ENCODE measurements around the gene ADAM15. TPM values are rescaled to one million over a fixed set of nuclear protein-coding genes. Genes with fewer than 3 reads are reported as not detected.

The ADAM15 gene
- polyA plus RNA-seq, 3 donors = 44.5 to 202 (median 74.3) TPM

DNA sequence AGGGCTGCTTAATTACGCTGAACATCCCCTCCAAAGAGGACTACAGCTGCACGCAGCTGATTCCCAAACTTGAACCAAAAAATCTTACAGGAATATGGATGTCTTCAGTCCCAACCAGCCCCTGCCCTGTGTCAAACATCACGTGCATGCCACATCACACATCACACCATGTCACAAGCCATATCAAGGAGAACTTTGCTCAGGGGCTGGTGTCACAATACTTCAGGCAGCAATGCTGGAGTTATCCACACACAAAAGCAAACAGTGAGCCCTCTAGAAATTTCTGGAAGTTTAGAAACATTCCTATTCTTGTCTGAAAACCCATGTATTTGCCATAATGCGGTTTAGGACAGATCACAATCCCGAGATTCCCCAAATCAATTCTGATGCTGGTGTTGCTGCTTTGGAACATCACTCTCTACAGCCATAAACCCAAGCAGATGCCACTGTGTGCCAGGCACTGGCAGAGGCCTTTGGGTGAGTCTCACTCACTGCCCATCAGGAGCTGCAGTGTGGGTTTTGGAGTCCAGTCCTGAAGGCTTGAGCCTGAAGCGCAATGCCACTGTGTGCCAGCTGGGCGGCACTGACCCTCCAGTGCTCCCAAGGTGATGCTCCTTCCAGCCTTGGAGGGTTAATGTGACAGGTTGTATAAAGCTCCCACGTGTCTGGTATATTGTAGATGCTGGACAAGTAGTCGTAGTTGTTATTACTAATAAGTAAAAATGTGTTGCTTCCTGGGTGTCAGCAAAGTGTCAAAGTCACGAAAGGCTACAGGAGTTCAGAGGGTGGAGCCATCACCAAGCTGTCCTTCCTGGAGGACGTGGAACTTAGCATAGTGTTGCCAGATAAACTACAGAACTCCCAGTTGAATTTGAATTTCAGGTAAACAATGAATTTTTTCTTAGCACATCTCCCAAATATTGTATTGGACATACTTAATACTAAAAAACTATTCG is 56.5 kb downstream of the ADAM15 start:
- TF ChIP-seq, protein P1, sequence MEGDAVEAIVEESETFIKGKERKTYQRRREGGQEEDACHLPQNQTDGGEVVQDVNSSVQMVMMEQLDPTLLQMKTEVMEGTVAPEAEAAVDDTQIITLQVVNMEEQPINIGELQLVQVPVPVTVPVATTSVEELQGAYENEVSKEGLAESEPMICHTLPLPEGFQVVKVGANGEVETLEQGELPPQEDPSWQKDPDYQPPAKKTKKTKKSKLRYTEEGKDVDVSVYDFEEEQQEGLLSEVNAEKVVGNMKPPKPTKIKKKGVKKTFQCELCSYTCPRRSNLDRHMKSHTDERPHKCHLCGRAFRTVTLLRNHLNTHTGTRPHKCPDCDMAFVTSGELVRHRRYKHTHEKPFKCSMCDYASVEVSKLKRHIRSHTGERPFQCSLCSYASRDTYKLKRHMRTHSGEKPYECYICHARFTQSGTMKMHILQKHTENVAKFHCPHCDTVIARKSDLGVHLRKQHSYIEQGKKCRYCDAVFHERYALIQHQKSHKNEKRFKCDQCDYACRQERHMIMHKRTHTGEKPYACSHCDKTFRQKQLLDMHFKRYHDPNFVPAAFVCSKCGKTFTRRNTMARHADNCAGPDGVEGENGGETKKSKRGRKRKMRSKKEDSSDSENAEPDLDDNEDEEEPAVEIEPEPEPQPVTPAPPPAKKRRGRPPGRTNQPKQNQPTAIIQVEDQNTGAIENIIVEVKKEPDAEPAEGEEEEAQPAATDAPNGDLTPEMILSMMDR (IDR thresholded peaks at IDR 0.05) = no peak
- Mint-ChIP-seq H3K4me3 (no peak overlapping the region), H3K27ac (peak overlapping the region in 1 of 7 donors; percentile 33), H3K4me1 (peaks cover 24% of the 10 kb centered on the region), H3K36me3 (no peaks in the 10 kb centered on the region), H3K9me3 (no peaks in the 10 kb centered on the region), H3K27me3 (ENCODE audit: low read depth in 3 of 3) (peaks cover 0 to 5% (median 5%) of the 10 kb centered on the region in 3 donors)
- Histone ChIP-seq H3K27ac (ENCODE audit: low read depth in 1 of 2, low read length in 2 of 2) (no peak overlapping the region), H3K9me3 (replicated peaks in 1 of 2; ENCODE audit: control insufficient read depth in 1 of 2, insufficient read depth in 1 of 2, low read length in 2 of 2) (no peaks in the 10 kb centered on the region), H3K36me3 (replicated peaks in 1 of 2; ENCODE audit: control insufficient read depth in 1 of 2, insufficient read depth in 2 of 2, low read length in 2 of 2) (no peaks in the 10 kb centered on the region), H3K4me1 (ENCODE audit: control insufficient read depth in 1 of 2, insufficient read depth in 2 of 2, low read length in 2 of 2) (peaks cover 12% of the 10 kb centered on the region in 2 donors), H3K4me2 (replicated peaks; ENCODE audit: extremely low read depth, low read length, poor library complexity, severe bottlenecking) (no peak overlapping the region), H3K4me3 (replicated peaks in 1 of 3; ENCODE audit: low read depth in 2 of 3, low read length in 3 of 3) (no peak overlapping the region), H4K20me1 (ENCODE audit: insufficient read depth, low read length) (no peaks in the 10 kb centered on the region), H3K79me2 (ENCODE audit: insufficient read depth, low read length) (no peaks in the 10 kb centered on the region), H3K9ac (ENCODE audit: insufficient read depth, low read length, poor library complexity, severe bottlenecking) (no peak overlapping the region), H2AFZ (ENCODE audit: insufficient read depth, low read depth, low read length, poor library complexity, severe bottlenecking) (no peak overlapping the region), H3K27me3 (ENCODE audit: control insufficient read depth in 2 of 2, insufficient read depth in 2 of 2, low read length in 2 of 2) (no peaks in the 10 kb centered on the region)
- DNase-seq = no peak
- WGBS (ENCODE audit: insufficient coverage) = 92% methylated on average over 8 of the region's 12 CpGs
- intact Hi-C loops (cut with micrococcal nuclease) = no loop called here

DNA sequence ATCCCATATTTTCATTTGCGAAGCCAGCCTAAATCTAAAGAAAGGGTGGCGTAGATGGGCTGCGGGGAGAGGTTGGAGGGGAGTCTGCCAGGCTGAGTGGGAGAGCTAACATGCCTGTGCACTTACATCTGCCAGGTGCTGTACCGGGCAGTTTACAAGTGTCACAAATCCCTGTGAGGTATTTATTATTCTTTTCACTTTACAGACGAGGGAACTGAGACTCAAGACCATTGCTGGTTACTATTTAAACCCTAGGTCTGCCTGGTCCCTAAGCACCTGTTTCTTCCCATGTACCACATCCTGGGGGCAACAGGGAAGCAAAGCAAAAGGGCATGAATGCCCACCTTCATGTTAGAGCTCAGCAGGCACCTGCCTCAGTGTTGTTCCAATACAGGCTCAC is 57.2 kb downstream of the ADAM15 start:
- H3K4me2 ChIP-seq (replicated peaks; ENCODE audit: extremely low read depth, low read length, poor library complexity, severe bottlenecking) = no peak overlapping the region
- no peaks in the 10 kb centered on the region for H4K20me1 ChIP-seq (ENCODE audit: insufficient read depth, low read length)
- no peaks in the 10 kb centered on the region for H3K36me3 Mint-ChIP-seq
- DNase-seq = no peak
- peaks cover 0 to 8% (median 5%) of the 10 kb centered on the region in 3 donors for H3K27me3 Mint-ChIP-seq (ENCODE audit: low read depth in 3 of 3)
- H3K4me3 Mint-ChIP-seq = no peak overlapping the region
- H3K27ac ChIP-seq (ENCODE audit: low read depth in 1 of 2, low read length in 2 of 2) = no peak overlapping the region
- no peak overlapping the region for H3K9ac ChIP-seq (ENCODE audit: insufficient read depth, low read length, poor library complexity, severe bottlenecking)
- H3K4me1 Mint-ChIP-seq = peaks cover 17% of the 10 kb centered on the region
- intact Hi-C loops (cut with micrococcal nuclease) = no loop called here
- 95% methylated on average over 4 of the region's 5 CpGs for WGBS (ENCODE audit: insufficient coverage)
- peak overlapping the region in 1 of 7 donors; percentile 33 for H3K27ac Mint-ChIP-seq
- H2AFZ ChIP-seq (ENCODE audit: insufficient read depth, low read depth, low read length, poor library complexity, severe bottlenecking) = no peak overlapping the region
- H3K9me3 Mint-ChIP-seq = no peaks in the 10 kb centered on the region
- no peaks in the 10 kb centered on the region for H3K79me2 ChIP-seq (ENCODE audit: insufficient read depth, low read length)
- H3K9me3 ChIP-seq (replicated peaks in 1 of 2; ENCODE audit: control insufficient read depth in 1 of 2, insufficient read depth in 1 of 2, low read length in 2 of 2) = no peaks in the 10 kb centered on the region
- no peaks in the 10 kb centered on the region for H3K36me3 ChIP-seq (replicated peaks in 1 of 2; ENCODE audit: control insufficient read depth in 1 of 2, insufficient read depth in 2 of 2, low read length in 2 of 2)
- TF ChIP-seq, protein P1 (IDR thresholded peaks at IDR 0.05) = no peak
- H3K4me1 ChIP-seq (ENCODE audit: control insufficient read depth in 1 of 2, insufficient read depth in 2 of 2, low read length in 2 of 2) = peaks cover 5% of the 10 kb centered on the region in 2 donors
- no peaks in the 10 kb centered on the region for H3K27me3 ChIP-seq (ENCODE audit: control insufficient read depth in 2 of 2, insufficient read depth in 2 of 2, low read length in 2 of 2)
- H3K4me3 ChIP-seq (replicated peaks in 1 of 3; ENCODE audit: low read depth in 2 of 3, low read length in 3 of 3) = no peak overlapping the region

All from CD14-positive monocyte (primary cell).